ENCODE data around the gene CUL3.

CUL3 gene

GRCh38 chr2:224472137-224472536 lies 113.0 kb downstream of the CUL3 start:
- DNase-seq (ENCODE audit: low read depth) = no peak

- DNase-seq (ENCODE audit: low read depth) = no peak
Observed at GRCh38 chr2:224469374-224469964, 115.7 kb downstream of the CUL3 start.

GRCh38 chr2:224466304-224466895 lies 118.8 kb downstream of the CUL3 start:
- no peak for DNase-seq (ENCODE audit: low read depth)

GRCh38 chr2:224461391-224461790 lies 123.8 kb downstream of the CUL3 start:
- no peak for DNase-seq (ENCODE audit: low read depth)

- no peak for DNase-seq (ENCODE audit: low read depth)
Observed at GRCh38 chr2:224457408-224458096, 127.6 kb downstream of the CUL3 start.

- DNase-seq (ENCODE audit: low read depth) = no peak
Observed at GRCh38 chr2:224453892-224454291, 131.3 kb downstream of the CUL3 start.

GRCh38 chr2:224449212-224450147 lies 135.7 kb downstream of the CUL3 start:
- no peak for DNase-seq (ENCODE audit: low read depth)

GRCh38 chr2:224448236-224448635 lies 136.9 kb downstream of the CUL3 start:
- DNase-seq (ENCODE audit: low read depth) = no peak

- no peak for DNase-seq (ENCODE audit: low read depth)
Observed at GRCh38 chr2:224444783-224445182, 140.4 kb downstream of the CUL3 start.

GRCh38 chr2:224444021-224444420 lies 141.1 kb downstream of the CUL3 start:
- DNase-seq (ENCODE audit: low read depth) = no peak

- DNase-seq (ENCODE audit: low read depth) = no peak
Observed at GRCh38 chr2:224442071-224442967, 142.8 kb downstream of the CUL3 start.

GRCh38 chr2:224440988-224441387 lies 144.2 kb downstream of the CUL3 start:
- DNase-seq (ENCODE audit: low read depth) = no peak

GRCh38 chr2:224438726-224439125 lies 146.4 kb downstream of the CUL3 start:
- no peak for DNase-seq (ENCODE audit: low read depth)

- no peak for DNase-seq (ENCODE audit: low read depth)
Observed at GRCh38 chr2:224436634-224437033, 148.5 kb downstream of the CUL3 start.

GRCh38 chr2:224434618-224435017 lies 150.5 kb downstream of the CUL3 start:
- DNase-seq (ENCODE audit: low read depth) = no peak

GRCh38 chr2:224433442-224433841 lies 151.7 kb downstream of the CUL3 start:
- DNase-seq (ENCODE audit: low read depth) = no peak

- DNase-seq (ENCODE audit: low read depth) = no peak
Observed at GRCh38 chr2:224432003-224432579, 153.1 kb downstream of the CUL3 start.

GRCh38 chr2:224429441-224429810 lies 155.7 kb downstream of the CUL3 start:
- DNase-seq (ENCODE audit: low read depth) = no peak

- DNase-seq (ENCODE audit: low read depth) = no peak
Observed at GRCh38 chr2:224428787-224429440, 156.2 kb downstream of the CUL3 start.

- DNase-seq (ENCODE audit: low read depth) = no peak
Observed at GRCh38 chr2:224427471-224427870, 157.7 kb downstream of the CUL3 start.

GRCh38 chr2:224426656-224427055 lies 158.5 kb downstream of the CUL3 start:
- DNase-seq (ENCODE audit: low read depth) = no peak
